GM19397 (cell line): ENCODE data around the gene TFDP1.

ENCODE experiments used
- ATAC-seq: cut with Tn5 transposase; IDR thresholded peaks from one replicate; pipeline ENCODE4 v1.9.1; 2021; ENCODE audit warnings: mild to moderate bottlenecking, moderate library complexity; ENCODE audit not compliant: unreplicated experiment

Gene TFDP1

GRCh38 chr13:113630296-113630695 is 45.7 kb downstream of the TFDP1 start:
- no peak for ATAC-seq

- ATAC-seq: no peak
Observed at GRCh38 chr13:113630804-113631203, 46.3 kb downstream of the TFDP1 start.

- ATAC-seq: no peak
Observed at GRCh38 chr13:113631341-113632095, 47.0 kb downstream of the TFDP1 start.

- ATAC-seq: no peak
Observed at GRCh38 chr13:113632706-113633484, 48.3 kb downstream of the TFDP1 start.

GRCh38 chr13:113633485-113633873 is 48.9 kb downstream of the TFDP1 start:
- ATAC-seq: no peak

GRCh38 chr13:113634279-113635047 is 49.9 kb downstream of the TFDP1 start:
- ATAC-seq: no peak

GRCh38 chr13:113635048-113635420 is 50.5 kb downstream of the TFDP1 start:
- ATAC-seq: no peak

- no peak for ATAC-seq
Observed at GRCh38 chr13:113635709-113636108, 51.2 kb downstream of the TFDP1 start.

- ATAC-seq: no peak
Observed at GRCh38 chr13:113636266-113636963, 51.9 kb downstream of the TFDP1 start.

- no peak for ATAC-seq
Observed at GRCh38 chr13:113637262-113638160, 53.0 kb downstream of the TFDP1 start.

GRCh38 chr13:113638173-113638746 is 53.7 kb downstream of the TFDP1 start:
- no peak for ATAC-seq

GRCh38 chr13:113638806-113639205 is 54.3 kb downstream of the TFDP1 start:
- ATAC-seq: no peak

- no peak for ATAC-seq
Observed at GRCh38 chr13:113639616-113640262, 55.2 kb downstream of the TFDP1 start.

- no peak for ATAC-seq
Observed at GRCh38 chr13:113641426-113641825, 56.9 kb downstream of the TFDP1 start.

GRCh38 chr13:113642563-113642962 is 58.0 kb downstream of the TFDP1 start:
- no peak for ATAC-seq

GRCh38 chr13:113643593-113643992 is 59.0 kb downstream of the TFDP1 start:
- ATAC-seq: no peak

- ATAC-seq: no peak
Observed at GRCh38 chr13:113644800-113645199, 60.2 kb downstream of the TFDP1 start.

- no peak for ATAC-seq
Observed at GRCh38 chr13:113645329-113645728, 60.8 kb downstream of the TFDP1 start.

- ATAC-seq: no peak
Observed at GRCh38 chr13:113646376-113646775, 61.8 kb downstream of the TFDP1 start.
